DOHH2 (cell line): ENCODE data around the gene AQP6.

Experiments used
- EZH2phosphoT487 ChIP-seq: fragments of 200-600 bp; sonication (generic); IDR thresholded peaks from 2 replicates; pipeline ENCODE4 v1.6.1; 2017; ENCODE audit warnings: borderline replicate concordance, mild to moderate bottlenecking, antibody characterized with exemption, low read length, moderate library complexity, mixed read lengths
- TF ChIP-seq, protein P1 (sequence below): fragments of 200-600 bp; sonication (generic); IDR thresholded peaks from one replicate; pipeline ENCODE4 v1.5.1; 2014; ENCODE audit warnings: antibody characterized with exemption, mild to moderate bottlenecking, low read depth, low read length; ENCODE audit not compliant: poor library complexity, severe bottlenecking

DNA sequence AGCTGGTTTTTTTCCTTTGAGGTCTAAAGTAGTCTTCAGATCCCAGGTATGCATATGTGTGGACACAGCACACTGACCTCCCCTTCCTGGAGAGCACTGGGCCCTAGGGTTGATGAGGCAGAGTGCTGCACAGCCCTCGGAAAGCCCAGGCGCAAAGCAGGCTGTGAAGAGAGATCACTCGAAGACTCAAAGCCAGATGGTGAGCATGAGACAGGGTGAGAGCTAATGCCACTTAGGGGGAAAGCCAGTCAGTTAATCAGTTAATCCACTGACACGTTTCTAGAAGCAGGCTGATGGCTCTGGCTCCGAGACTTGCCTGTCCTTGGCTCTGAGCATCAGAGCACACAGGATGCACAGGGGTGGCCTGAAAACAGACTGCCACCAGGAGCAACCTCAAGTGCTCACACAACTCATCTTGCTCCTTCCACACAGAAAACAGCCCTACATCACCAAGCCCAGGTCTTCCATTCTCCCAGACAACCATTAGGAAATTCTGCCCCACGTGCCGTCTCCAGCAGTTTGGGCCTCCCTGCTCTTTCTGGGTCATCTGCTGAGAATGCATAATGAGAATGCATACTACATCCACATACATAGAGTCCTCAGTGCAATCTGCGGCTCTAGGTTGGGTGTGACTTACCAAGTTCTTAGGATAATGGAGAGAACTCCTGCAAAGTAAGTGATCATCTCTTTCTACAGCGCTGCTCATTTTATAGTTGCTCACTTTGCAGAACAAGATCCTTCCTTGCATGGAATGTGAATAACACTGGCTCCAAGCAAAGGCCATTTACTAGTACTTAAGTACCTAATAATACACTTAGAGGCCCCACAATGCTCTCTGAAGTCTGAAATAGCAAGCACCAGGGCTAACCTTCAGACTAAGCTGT is 12.0 kb downstream of the AQP6 start:
- TF ChIP-seq, protein P1, sequence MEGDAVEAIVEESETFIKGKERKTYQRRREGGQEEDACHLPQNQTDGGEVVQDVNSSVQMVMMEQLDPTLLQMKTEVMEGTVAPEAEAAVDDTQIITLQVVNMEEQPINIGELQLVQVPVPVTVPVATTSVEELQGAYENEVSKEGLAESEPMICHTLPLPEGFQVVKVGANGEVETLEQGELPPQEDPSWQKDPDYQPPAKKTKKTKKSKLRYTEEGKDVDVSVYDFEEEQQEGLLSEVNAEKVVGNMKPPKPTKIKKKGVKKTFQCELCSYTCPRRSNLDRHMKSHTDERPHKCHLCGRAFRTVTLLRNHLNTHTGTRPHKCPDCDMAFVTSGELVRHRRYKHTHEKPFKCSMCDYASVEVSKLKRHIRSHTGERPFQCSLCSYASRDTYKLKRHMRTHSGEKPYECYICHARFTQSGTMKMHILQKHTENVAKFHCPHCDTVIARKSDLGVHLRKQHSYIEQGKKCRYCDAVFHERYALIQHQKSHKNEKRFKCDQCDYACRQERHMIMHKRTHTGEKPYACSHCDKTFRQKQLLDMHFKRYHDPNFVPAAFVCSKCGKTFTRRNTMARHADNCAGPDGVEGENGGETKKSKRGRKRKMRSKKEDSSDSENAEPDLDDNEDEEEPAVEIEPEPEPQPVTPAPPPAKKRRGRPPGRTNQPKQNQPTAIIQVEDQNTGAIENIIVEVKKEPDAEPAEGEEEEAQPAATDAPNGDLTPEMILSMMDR, result no peak
- no peak for TF ChIP-seq EZH2phosphoT487
